Retina (tissue), 1 donor: ENCODE data around the gene CDKN2B-AS1.

Experiments used
- DNase-seq: peaks from one replicate; pipeline ENCODE4 v3.0.0-alpha.2; 2016

Gene CDKN2B-AS1

DNA sequence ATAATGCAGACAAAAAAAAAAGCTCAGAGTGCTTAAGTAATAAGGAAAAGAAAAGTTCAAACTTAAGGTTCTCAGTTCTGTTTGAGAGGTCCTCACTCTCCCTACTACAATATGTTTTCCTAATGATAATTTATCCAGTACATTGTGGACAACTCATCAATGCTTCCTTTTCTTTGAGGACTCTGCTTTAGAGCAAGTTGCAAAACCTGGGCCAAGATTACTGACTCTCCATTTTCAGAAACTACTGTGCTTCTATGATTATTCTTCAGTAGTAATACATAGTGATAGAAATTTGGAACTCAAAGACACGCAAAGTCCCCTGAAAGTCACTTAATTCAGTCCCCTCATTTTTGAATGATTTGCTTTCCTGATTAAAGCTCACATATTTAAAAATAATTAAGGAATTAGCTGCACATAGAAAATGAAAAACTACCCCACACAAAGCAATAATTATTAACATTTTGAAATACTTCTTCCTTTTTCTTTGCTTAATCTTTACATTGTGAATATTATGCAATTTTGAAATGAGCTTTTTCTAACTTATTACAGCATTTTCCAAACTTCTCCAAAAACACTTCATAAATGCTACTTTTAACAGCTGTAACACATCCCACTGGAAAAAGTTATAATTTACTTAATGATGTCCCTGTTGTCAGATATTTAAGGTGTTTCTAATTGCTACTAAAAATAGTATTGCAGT lies 11.6 kb upstream of the CDKN2B-AS1 start:
- DNase-seq: no peak

DNA sequence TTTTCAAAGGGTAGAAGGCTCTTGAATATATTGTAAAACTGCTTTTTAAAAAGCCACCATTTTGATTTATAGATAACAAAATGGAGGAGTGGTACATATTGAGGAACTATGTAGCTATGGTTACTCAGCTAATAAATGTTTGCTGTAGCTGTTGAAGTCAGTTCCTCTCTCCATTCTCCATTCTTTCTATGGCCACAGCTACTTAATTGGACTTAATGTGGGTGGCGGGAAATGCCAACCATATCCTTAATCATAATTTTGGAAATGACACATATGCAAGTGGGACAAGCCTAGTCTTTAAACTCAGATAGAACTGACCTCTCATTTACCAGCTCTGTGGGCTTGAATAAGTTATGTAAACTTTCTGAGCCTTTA lies 11.0 kb upstream of the CDKN2B-AS1 start:
- no peak for DNase-seq

GRCh38 chr9:21984101-21984500 lies 10.5 kb upstream of the CDKN2B-AS1 start:
- no peak for DNase-seq

DNA sequence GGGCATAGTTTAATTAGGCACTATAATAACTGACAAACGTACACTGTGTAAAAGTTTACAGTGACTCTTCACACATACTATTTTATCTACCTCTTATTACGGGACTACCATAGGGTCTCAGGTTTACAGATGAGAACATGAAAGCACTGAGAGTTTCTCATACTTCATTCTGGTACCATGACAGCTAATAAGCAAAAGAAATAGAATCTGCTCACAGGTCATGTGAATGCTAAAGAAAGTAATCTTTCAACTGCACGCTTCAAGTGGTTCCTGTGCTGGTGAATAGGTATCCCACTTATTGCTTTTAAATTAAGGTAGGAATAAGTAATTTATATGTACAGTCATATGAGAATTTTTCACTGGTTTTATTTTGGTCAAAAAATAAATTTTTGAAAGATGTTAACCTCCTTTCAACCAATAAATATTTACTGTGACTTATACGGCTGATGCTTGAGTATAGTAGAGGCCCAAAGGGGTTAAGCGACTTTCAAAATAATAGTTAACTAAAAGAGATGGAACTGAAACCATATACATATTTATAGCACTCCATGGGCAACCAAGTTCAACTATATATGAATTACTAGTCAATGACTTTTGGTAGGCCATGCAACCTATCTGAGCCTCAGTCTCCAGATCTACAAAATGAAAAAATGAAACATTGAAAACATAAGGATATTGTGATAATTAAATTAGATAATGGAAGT lies 8.5 kb upstream of the CDKN2B-AS1 start:
- no peak for DNase-seq

GRCh38 chr9:21988056-21988990 lies 6.3 kb upstream of the CDKN2B-AS1 start:
- DNase-seq: no peak

DNA sequence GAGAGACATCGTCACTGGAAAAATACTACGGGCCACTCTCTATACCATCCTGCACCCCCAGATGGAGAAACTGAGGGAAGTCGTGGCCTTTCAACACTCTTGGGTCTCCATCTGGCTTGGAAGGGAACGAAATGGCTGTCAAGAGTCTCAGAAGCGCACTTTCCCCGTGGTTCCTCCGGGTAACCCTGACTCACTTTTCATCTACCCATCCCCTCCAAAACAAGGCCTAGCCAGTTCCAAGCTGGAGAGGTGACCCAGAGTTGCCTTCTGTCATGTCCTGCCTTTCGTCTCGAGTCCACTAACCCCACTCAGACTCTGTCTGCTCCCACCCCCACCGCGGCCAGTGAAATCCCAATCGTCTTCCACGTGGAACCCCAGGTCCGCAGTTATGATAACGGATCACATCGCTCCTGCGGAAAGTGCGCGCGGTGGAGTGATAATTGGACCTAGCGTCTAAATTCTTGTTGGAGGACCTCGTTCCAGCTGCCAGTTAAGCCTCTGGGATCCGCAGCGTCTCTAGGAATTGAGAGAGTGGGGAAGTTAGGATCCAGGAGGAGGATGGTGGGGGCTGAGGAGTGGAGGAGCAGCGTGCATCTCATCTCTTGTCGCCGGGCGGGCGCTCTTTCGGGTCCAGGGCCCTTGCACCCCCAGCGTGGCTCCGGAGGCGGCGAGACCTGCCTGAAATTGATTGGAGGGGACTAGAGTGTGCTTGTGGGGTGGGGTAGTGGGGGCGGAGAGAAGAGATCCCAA lies 5.0 kb upstream of the CDKN2B-AS1 start:
- DNase-seq: peak; percentile 53

DNA sequence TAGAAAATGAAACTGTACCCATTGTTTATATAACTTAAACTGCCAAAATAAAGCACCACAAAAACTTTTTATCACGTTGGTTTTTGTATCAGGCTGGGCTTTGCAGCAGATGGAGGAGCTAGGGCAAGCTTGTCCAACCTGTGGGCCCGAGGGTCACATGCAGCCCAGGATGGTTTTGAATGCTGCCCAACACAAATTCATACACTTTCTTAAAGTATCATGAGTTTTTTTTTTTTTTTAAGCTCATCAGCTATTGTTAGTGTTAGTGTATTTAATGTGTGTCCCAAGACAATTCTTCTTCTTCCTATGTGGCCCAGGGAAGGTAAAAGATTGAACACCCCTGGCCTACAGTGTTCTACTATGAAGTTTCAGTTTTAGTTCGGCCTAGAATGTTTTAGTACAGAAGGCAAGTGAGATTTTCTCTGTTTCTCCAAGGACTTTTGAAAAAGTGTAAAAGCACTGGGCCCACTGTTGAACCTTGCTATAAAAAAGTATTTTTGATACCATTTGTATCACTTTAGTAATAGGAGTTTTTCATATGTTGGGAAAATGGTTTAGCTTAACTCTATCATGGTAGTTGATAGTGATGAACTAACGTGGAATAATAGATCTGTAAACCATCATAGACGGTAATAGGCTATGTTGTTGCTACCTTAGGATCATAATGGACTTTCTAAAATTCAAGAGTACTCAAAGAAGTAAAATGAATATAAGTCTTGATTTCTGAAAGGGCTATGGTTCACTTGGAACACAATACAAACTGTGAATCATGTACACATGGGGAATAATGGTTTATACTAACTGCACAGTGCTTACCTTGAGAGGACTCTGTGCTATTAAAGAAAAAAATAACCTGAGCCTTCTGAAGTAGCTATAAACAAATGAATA lies 3.3 kb upstream of the CDKN2B-AS1 start:
- no peak for DNase-seq

GRCh38 chr9:21993007-21993406 lies 1.6 kb upstream of the CDKN2B-AS1 start:
- DNase-seq: no peak

- peak; percentile 74 for DNase-seq
These were observed 567 bp upstream of the CDKN2B-AS1 start, which contains the start of gene CDKN2A for GRCh38 chr9:21993893-21994555. CDKN2A (minus strand) TSS chr9:21994392.

- DNase-seq: peak; percentile 88
These were observed 545 bp downstream of the CDKN2B-AS1 start for GRCh38 chr9:21995006-21995665.

DNA sequence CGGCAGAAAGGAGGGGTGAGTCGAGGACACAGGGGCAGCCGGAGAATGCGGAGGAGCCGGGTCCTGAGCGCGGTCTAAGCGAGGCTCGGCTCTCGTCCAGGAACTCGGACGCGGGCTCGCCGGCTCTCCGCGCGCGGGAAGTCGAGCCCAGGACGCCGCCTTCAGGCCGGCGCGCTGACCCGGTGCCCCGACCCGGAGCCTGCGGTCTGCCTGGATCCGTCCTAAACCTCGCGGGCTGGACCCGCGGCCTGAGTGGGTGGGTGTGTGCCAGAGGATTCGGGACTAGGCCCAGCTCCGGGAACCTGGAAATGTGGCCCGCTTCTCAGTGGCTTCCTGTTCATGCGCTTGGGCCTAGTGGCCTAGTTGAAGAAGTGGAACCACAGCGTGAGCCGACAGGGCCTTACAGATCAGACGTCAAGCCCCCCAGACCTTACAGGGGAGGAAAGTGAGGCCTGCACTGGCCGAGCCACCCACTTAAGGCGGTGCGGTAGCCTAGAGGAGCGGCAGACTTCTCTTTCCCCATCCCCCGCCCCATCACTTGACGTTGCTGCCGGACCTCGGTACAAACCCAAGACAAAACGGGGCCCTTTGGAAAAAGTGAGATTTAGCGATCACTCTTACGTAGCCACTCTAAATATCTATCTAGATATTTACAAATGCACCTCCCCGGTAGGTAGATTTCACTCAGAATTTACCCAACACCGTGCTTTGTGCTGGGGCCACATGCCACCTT lies 1.2 kb downstream of the CDKN2B-AS1 start:
- peak; percentile 85 for DNase-seq

DNA sequence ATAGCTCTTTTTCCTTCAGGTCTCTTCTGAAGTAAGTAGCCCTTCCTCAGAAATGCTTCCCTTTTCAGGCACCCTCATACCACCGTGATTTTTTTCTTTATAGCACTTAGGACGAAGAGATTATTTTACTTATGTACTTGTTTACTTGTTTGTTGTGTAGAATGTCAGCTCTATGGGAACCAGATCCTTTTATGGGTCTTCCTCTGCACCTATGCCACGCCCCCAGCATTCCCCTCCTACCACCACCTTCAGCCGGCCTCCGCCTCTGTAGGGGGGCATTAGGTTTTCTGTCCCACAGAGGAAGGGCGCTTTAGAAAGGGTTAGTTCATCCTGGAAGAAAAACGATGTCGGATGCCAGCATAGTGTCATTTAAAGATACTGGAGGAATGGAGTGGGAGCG lies 1.8 kb downstream of the CDKN2B-AS1 start:
- DNase-seq: no peak

DNA sequence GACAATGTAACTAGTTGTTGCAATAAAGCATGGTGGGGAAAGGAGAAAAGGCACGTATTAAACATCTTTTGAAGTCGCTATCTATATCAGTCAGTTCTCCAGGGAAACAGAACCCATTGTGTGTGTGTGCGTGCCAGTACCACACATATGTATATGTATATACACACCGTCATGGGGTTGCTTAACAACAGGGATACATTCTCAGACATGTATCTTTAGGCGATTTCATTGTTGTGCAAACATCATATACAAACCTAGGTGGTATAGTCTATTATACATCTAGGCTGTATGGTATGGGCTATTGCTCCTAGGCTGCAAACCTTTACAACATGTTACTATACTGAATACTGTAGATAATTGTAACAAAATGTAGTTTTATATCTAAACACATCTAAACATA lies 2.3 kb downstream of the CDKN2B-AS1 start:
- no peak for DNase-seq

- DNase-seq: no peak
These were observed 2.9 kb downstream of the CDKN2B-AS1 start for GRCh38 chr9:21997480-21997879.

DNA sequence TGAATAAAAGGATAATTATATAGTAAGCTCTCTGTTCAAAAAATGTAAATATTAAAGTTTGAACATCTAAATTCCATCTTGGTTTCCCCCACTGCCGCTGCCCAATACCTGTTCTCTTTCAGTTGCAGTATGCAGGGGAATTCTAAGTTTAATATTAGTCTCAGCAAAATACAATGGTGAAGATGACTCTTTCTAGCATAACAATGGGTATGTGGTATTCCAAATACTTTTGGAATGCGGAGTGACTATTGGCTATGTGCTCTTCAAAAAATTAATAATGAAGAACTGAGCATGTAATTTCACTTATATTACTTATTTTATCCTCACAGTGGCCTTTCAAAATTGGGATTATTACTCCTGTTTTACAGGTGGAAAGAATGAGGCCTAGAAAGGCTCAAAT lies 3.4 kb downstream of the CDKN2B-AS1 start:
- DNase-seq: no peak

- DNase-seq: no peak
These were observed 7.4 kb downstream of the CDKN2B-AS1 start for GRCh38 chr9:22002038-22002437.

- peak; percentile 79 for DNase-seq
These were observed 10.6 kb downstream of the CDKN2B-AS1 start for GRCh38 chr9:22005021-22005701.

DNA sequence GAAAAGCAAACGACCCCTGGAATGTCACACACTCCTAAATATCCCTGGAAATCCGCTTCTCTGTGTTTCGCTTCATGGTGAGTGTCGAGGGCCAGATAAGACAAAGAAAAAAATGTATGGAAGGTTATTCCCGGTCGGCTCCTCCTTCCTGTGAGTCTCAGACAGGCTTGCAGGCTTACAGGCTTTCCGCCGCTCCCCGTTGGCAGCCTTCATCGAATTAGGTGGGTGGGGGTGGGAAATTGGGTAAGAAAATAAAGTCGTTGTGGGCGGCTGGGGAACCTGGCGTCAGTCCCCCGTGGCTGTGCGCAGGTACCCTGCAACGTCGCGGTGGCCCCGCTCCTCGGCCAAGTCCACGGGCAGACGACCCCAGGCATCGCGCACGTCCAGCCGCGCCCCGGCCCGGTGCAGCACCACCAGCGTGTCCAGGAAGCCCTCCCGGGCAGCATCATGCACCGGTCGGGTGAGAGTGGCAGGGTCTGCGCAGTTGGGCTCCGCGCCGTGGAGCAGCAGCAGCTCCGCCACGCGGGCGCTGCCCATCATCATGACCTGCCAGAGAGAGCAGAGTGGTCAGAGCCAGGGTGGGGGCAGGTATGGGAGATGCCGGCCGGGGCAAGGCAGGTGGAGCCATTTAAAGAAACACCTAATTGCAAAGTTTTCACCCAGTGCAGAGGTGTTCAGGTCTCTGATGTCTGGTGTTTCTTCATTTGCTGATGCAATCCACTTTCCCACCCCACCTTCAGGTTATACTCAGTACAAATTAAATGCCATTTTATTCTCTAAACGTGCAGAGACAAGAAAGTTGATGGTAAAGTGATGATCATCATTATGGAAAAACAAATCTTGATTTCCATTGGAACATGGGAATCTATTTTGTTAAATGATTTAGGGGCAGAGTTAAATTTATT lies 11.4 kb downstream of the CDKN2B-AS1 start:
- DNase-seq: peak; percentile 75
